H1 (cell line): ENCODE measurements around the gene DNLZ. TPM values are rescaled to one million over a fixed set of nuclear protein-coding genes. Genes with fewer than 3 reads are reported as not detected.

Experiments used
- CTCF ChIA-PET: fragments of 300-600 bp; sonication (Branson Sonifier 250); formaldehyde crosslinking; loops from one replicate; lab custom pipeline; 2021; ENCODE audit not compliant: partially characterized antibody; lab: Charles Lee
- POLR2A ChIA-PET: fragments of 300-600 bp; sonication (Branson Sonifier 250); formaldehyde crosslinking; loops from one replicate; lab custom pipeline; 2021; ENCODE audit warnings: inconsistent platforms; ENCODE audit not compliant: partially characterized antibody; lab: Charles Lee
- DNase-seq, 2 experiments: peaks; one replicate each; pipeline versions ENCODE4 v3.0.0 to v3.0.0-alpha.2; 2010 to 2022; ENCODE audit warnings: low spot score in 2 of 2, low read depth in 1 of 2, mixed read lengths in 1 of 2
- FAIRE-seq: peaks from 2 replicates; lab custom pipeline; 2011; peaks lifted over from hg19 to GRCh38; lab: Jason Lieb, UNC
- H2AFZ ChIP-seq: 2 replicates; pipeline ENCODE4 v1.8.1; 2012; ENCODE audit warnings: low read length, inconsistent platforms
- H2AK5ac ChIP-seq: 2 replicates; pipeline ENCODE4 v1.6.1; 2013; ENCODE audit warnings: low read depth, low read length
- H2BK120ac ChIP-seq: replicated peaks from 2 replicates; pipeline ENCODE3; 2013; ENCODE audit warnings: low read depth, low read length, inconsistent platforms
- H2BK12ac ChIP-seq: 2 replicates; pipeline ENCODE4 v1.6.1; 2013; ENCODE audit warnings: low read depth, low read length
- H2BK15ac ChIP-seq: 2 replicates; pipeline ENCODE4 v1.6.1; 2013; ENCODE audit warnings: low read length
- H2BK20ac ChIP-seq: 2 replicates; pipeline ENCODE4 v1.6.1; 2013; ENCODE audit warnings: low read length
- H2BK5ac ChIP-seq: 2 replicates; pipeline ENCODE4 v1.6.1; 2013; ENCODE audit warnings: low read depth, low read length
- H3K14ac ChIP-seq: 2 replicates; pipeline ENCODE4 v1.6.1; 2013; ENCODE audit warnings: inconsistent platforms; ENCODE audit not compliant: insufficient read length
- H3K18ac ChIP-seq: 2 replicates; pipeline ENCODE4 v1.6.1; 2013; ENCODE audit warnings: low read length; ENCODE audit errors: extremely low read depth
- H3K23ac ChIP-seq: 2 replicates; pipeline ENCODE4 v1.6.1; 2013; ENCODE audit warnings: inconsistent platforms; ENCODE audit not compliant: insufficient read length
- H3K23me2 ChIP-seq: 2 replicates; pipeline ENCODE4 v1.6.1; 2013; ENCODE audit warnings: low read depth, low read length
- H3K27ac ChIP-seq: 2 replicates; pipeline ENCODE4 v1.6.1; 2011; ENCODE audit warnings: low read depth, low read length, inconsistent platforms
- H3K27me3 ChIP-seq, 4 experiments: replicated peaks in 1 of 4; 1 replicate in 1 of 4; 2 replicates in 3 of 4; pipeline versions ENCODE4 v1.6.1 to v1.8.1; 2011 to 2013; ENCODE audit warnings: low read length in 3 of 4, mild to moderate bottlenecking in 3 of 4, inconsistent platforms in 2 of 4, mixed read lengths in 2 of 4, moderate library complexity in 1 of 4; ENCODE audit not compliant: control insufficient read depth in 3 of 4, insufficient read depth in 3 of 4; ENCODE audit errors: extremely low read depth in 1 of 4
- H3K36me3 ChIP-seq, 4 experiments: 2 replicates each; pipeline versions ENCODE4 v1.6.1 to v1.8.1; 2011 to 2013; ENCODE audit warnings: mild to moderate bottlenecking in 4 of 4, low read length in 3 of 4, moderate library complexity in 2 of 4, control low read depth in 1 of 4, inconsistent platforms in 1 of 4; ENCODE audit not compliant: insufficient read depth in 4 of 4, control insufficient read depth in 2 of 4
- H3K4ac ChIP-seq: replicated peaks from 2 replicates; pipeline ENCODE3; 2013; ENCODE audit warnings: low read length, low read depth, mixed read lengths, inconsistent platforms; ENCODE audit not compliant: insufficient read length
- H3K4me1 ChIP-seq, 4 experiments: replicated peaks in 1 of 4; 1 replicate in 1 of 4; 2 replicates in 3 of 4; pipeline versions ENCODE4 v1.6.1 to v1.8.1; 2011 to 2013; ENCODE audit warnings: low read length in 3 of 4, inconsistent platforms in 2 of 4, mixed read lengths in 1 of 4; ENCODE audit not compliant: insufficient read depth in 4 of 4, control insufficient read depth in 3 of 4
- H3K4me2 ChIP-seq, 2 experiments: 2 replicates each; pipeline versions ENCODE4 v1.6.1 to v1.8.1; 2011 to 2013; ENCODE audit warnings: low read depth in 2 of 2, low read length in 2 of 2, control low read depth in 1 of 2, inconsistent platforms in 1 of 2, mild to moderate bottlenecking in 1 of 2; ENCODE audit not compliant: insufficient read depth in 1 of 2
- H3K4me3 ChIP-seq, 4 experiments: fragments of 200-600, 300-600 bp in 1 of 4; sonication (generic), shearing (Covaris generic), sonication (Bioruptor Twin) in 1 of 4; 2 replicates each; pipeline versions ENCODE4 v1.5.1 to v1.8.1; 2011 to 2016; ENCODE audit warnings: low read length in 4 of 4, low read depth in 3 of 4, control low read depth in 2 of 4, inconsistent platforms in 2 of 4, mild to moderate bottlenecking in 2 of 4, mixed read lengths in 1 of 4, moderate library complexity in 1 of 4; ENCODE audit not compliant: insufficient read depth in 2 of 4; ENCODE audit errors: extremely low read depth in 1 of 4
- H3K56ac ChIP-seq: replicated peaks from 2 replicates; pipeline ENCODE3; 2013; ENCODE audit warnings: low read depth, mild to moderate bottlenecking, mixed read lengths, low read length, inconsistent platforms; ENCODE audit not compliant: insufficient read length
- H3K79me1 ChIP-seq: 2 replicates; pipeline ENCODE4 v1.6.1; 2013; ENCODE audit warnings: low read depth, low read length, control low read depth
- H3K79me2 ChIP-seq, 2 experiments: 2 replicates each; pipeline versions ENCODE4 v1.6.1 to v1.8.1; 2012 to 2013; ENCODE audit warnings: low read length in 2 of 2, mild to moderate bottlenecking in 2 of 2, inconsistent platforms in 1 of 2; ENCODE audit not compliant: insufficient read depth in 2 of 2, control insufficient read depth in 1 of 2
- H3K9ac ChIP-seq, 4 experiments: replicated peaks in 1 of 4; 1 replicate in 1 of 4; 2 replicates in 3 of 4; pipeline versions ENCODE4 v1.6.1 to v1.8.1; 2011 to 2013; ENCODE audit warnings: low read depth in 3 of 4, low read length in 3 of 4, control low read depth in 2 of 4, mild to moderate bottlenecking in 2 of 4, moderate library complexity in 2 of 4, inconsistent platforms in 1 of 4; ENCODE audit errors: extremely low read depth in 1 of 4
- H3K9me3 ChIP-seq, 2 experiments: 2 replicates each; pipeline versions ENCODE4 v1.6.1 to v1.8.1; 2012 to 2013; ENCODE audit warnings: mild to moderate bottlenecking in 2 of 2, moderate library complexity in 2 of 2, control low read depth in 1 of 2, inconsistent platforms in 1 of 2, low read depth in 1 of 2, low read length in 1 of 2, mixed read lengths in 1 of 2; ENCODE audit not compliant: insufficient read depth in 2 of 2
- H4K20me1 ChIP-seq, 2 experiments: replicated peaks in 1 of 2; 2 replicates each; pipeline versions ENCODE3 to v1.8.1; 2011 to 2013; ENCODE audit warnings: inconsistent platforms in 2 of 2, low read length in 2 of 2, mild to moderate bottlenecking in 1 of 2; ENCODE audit not compliant: insufficient read depth in 2 of 2, control insufficient read depth in 1 of 2
- H4K5ac ChIP-seq: 2 replicates; pipeline ENCODE4 v1.6.1; 2013; ENCODE audit warnings: low read length, low read depth, mixed read lengths, inconsistent platforms; ENCODE audit not compliant: insufficient read length
- H4K8ac ChIP-seq: 2 replicates; pipeline ENCODE4 v1.8.0; 2013; ENCODE audit warnings: mild to moderate bottlenecking, moderate library complexity, low read length, inconsistent platforms; ENCODE audit not compliant: insufficient read depth; ENCODE audit errors: extremely low read depth
- H4K91ac ChIP-seq: replicated peaks from 2 replicates; pipeline ENCODE3; 2013; ENCODE audit warnings: low read length, mixed read lengths, inconsistent platforms; ENCODE audit not compliant: insufficient read length
- RXRA ChIP-seq: IDR thresholded peaks from 2 replicates; pipeline ENCODE4 v1.6.1; 2011; ENCODE audit warnings: low read depth, mild to moderate bottlenecking, low read length, moderate library complexity; ENCODE audit not compliant: insufficient read depth
- ZNF274 ChIP-seq: IDR thresholded peaks from 2 replicates; pipeline ENCODE4 v1.7.0; 2012; ENCODE audit warnings: low read length, borderline replicate concordance; ENCODE audit errors: extremely low read depth
- WGBS, 2 experiments: shearing (Covaris generic) in 1 of 2; methylation state at CpG; one replicate each; pipeline versions ENCODE4 v1.1.6 to v1.1.7; 2013 to 2015; ENCODE audit warnings: low lambda C conversion rate in 2 of 2, mixed read lengths in 2 of 2, inconsistent platforms in 1 of 2, low coverage in 1 of 2, missing lambda C conversion rate in 1 of 2; ENCODE audit not compliant: insufficient replicate concordance in 2 of 2, insufficient coverage in 1 of 2, insufficient read length in 1 of 2; ENCODE audit errors: extremely low coverage in 1 of 2, missing lambda C conversion rate in 1 of 2; 5-methylcytosine and 5-hydroxymethylcytosine counted together
- polyA plus RNA-seq, 7 experiments: library from polyadenylated mRNA; depleted of rRNA in 3 of 7; stranded (reverse) in 5 of 7; unstranded in 2 of 7; fragments of >200 nt in 5 of 7; fragments of 200-250 nt in 2 of 7; gene quantifications; 1 replicate in 5 of 7; 2 replicates in 1 of 7; 4 replicates in 1 of 7; pipeline versions ENCODE4 v1.2.1 to v1.2.3, GENCODE V29; 2011 to 2013; ENCODE audit warnings: missing spikeins in 2 of 7, mixed read lengths in 2 of 7
- total RNA-seq: library from RNA; stranded (reverse); fragmentation: NEBNext Ultra II Directional; extraction: Animal tissue kit (Norgen Biotek cat#: 25700); gene quantifications from 2 replicates; pipeline ENCODE4 v1.2.1, GENCODE V29; 2021

The DNLZ gene
- total and polyA plus RNA-seq, 2 of the 8 experiments (the other 6 are each of a cell fraction or from before 2014, with no cell fraction given) = 11.6 to 17.9 TPM

DNA sequence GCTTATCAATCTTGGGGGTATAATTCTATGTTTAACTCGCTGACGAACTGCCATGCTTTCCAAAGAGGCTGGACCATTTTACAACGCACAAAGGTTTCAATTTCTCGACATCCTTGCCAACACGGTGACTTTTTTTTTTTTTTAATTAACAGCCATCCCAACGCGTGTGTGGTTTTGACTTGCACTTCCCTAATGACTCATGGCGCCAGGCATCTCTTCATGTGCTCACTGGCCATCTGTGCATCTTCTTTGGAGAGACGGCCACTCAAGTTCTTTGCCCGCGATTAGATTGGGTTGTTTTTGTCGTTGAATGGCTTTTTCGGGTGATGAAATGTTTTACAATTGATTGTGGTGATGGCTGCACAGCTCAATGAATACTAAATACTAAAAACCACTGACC, 22.5 kb upstream of the DNLZ start:
- Histone ChIP-seq H3K79me1 (no peaks in the 10 kb centered on the region; the same call in 1 of the 2 replicates), H2BK12ac (no peak overlapping the region), H4K8ac (no peak overlapping the region), H3K27me3 (no peaks in the 10 kb centered on the region), H3K4me2 (no peak overlapping the region), H2AFZ (no peak overlapping the region), H4K20me1 (peaks cover 4 to 17% of the 10 kb centered on the region in 2 experiments), H3K23ac (no peak overlapping the region), H3K56ac (no peak overlapping the region), H3K27ac (no peak overlapping the region), H3K4me3 (no peak overlapping the region), H2BK15ac (no peak overlapping the region), H2BK20ac (no peak overlapping the region)
- FAIRE-seq (no peak), DNase-seq (no peak)
- WGBS, 2 experiments = 92% methylated on average over 13 of the region's 13 CpGs; no CpG with 5 or more reads in 1 of the 2 experiments
- TF ChIP-seq ZNF274 = no peak
- TF ChIP-seq RXRA = no peak
- TF ChIP-seq, all 59 proteins: peak for 0
- no peaks in the 10 kb centered on the region for H3K23me2 ChIP-seq
- H2BK120ac ChIP-seq = no peak overlapping the region
- H3K14ac ChIP-seq = no peak overlapping the region
- H2AK5ac ChIP-seq = no peak overlapping the region
- POLR2A ChIA-PET = interaction anchor here (1.1 to 14.0 kb wide), 6 partner anchors 8 to 44 kb away, joined by 3 to 139 read pairs (median 8); partner anchors contain the start of genes CARD9 and SNAPC4
- H3K9ac ChIP-seq = no peak overlapping the region
- no peaks in the 10 kb centered on the region for H3K9me3 ChIP-seq
- CTCF ChIA-PET = interaction anchor here (0.6 to 4.7 kb wide), 4 partner anchors 15 to 82 kb away, joined by 3 to 26 read pairs (median 4); partner anchors contain the start of gene SNAPC4
- no peak overlapping the region for H2BK5ac ChIP-seq
- H4K5ac ChIP-seq = no peak overlapping the region
- H3K79me2 ChIP-seq = no peaks in the 10 kb centered on the region
- H3K36me3 ChIP-seq = peaks cover 15 to 66% (median 49%) of the 10 kb centered on the region in 4 experiments
- H3K18ac ChIP-seq = no peak overlapping the region
- H3K4ac ChIP-seq = no peak overlapping the region
- H4K91ac ChIP-seq = no peak overlapping the region
- H3K4me1 ChIP-seq = no peaks in the 10 kb centered on the region
